Measurements from ENCODE around the gene C6orf163. TPM values are rescaled to one million over a fixed set of nuclear protein-coding genes. Genes with fewer than 3 reads are reported as not detected.

The C6orf163 gene
- total and polyA plus RNA-seq, 2 of the 13 experiments (the other 11 are each of a cell fraction or from before 2014, with no cell fraction given), result 0.62 to 1.8 TPM

DNA sequence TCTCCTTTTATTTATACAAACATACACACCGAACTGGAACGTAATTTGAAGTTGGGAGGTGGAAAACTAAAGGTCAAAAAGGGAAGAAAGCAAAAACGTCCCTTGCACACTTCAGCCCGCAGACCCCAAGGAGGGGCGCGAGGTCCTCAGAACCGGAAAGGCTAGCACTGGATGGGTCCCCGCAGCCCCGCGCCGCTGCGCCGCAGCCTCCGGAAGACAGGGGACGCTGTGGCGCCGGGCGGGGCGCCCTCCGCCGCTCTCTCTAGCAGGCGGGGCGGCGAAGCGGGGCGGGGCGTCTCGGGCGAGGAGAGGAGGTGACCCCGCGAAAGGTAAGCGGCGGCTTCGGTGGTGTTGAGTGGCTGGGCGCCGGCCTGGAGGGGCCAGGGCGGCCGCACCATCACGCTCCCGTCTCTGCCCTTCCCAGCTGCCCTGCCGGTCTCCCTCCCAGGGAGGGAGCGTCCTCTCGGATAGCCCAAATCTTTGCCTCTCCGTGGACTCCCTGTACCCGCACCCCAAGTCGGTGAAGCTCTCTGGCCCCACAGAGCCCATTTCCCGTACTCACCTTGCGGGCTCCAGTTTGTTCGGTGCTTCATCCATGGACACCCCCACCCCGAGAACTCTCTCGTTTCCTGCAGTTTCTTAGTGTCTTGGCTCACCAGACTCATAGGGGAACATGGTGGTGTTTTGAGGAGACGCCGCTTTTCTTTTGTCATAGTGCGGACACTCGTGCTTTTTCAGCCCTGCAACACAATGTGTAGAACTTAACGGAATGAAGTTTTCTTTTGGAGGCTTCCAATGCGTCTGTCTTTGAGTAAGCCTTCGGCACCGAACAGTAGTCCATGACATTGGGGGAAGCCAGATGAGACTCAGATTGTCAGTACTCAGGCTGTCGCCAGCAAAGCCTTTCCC lies 22.1 kb upstream of the C6orf163 start, which contains the start of gene SMIM8 (continued):
- TF ChIP-seq, protein P1, sequence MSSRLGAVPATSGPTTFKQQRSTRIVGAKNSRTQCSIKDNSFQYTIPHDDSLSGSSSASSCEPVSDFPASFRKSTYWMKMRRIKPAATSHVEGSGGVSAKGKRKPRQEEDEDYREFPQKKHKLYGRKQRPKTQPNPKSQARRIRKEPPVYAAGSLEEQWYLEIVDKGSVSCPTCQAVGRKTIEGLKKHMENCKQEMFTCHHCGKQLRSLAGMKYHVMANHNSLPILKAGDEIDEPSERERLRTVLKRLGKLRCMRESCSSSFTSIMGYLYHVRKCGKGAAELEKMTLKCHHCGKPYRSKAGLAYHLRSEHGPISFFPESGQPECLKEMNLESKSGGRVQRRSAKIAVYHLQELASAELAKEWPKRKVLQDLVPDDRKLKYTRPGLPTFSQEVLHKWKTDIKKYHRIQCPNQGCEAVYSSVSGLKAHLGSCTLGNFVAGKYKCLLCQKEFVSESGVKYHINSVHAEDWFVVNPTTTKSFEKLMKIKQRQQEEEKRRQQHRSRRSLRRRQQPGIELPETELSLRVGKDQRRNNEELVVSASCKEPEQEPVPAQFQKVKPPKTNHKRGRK (CRISPR knock-in tag; IDR thresholded peaks at IDR 0.05), result no peak
- TF ChIP-seq, protein P2, sequence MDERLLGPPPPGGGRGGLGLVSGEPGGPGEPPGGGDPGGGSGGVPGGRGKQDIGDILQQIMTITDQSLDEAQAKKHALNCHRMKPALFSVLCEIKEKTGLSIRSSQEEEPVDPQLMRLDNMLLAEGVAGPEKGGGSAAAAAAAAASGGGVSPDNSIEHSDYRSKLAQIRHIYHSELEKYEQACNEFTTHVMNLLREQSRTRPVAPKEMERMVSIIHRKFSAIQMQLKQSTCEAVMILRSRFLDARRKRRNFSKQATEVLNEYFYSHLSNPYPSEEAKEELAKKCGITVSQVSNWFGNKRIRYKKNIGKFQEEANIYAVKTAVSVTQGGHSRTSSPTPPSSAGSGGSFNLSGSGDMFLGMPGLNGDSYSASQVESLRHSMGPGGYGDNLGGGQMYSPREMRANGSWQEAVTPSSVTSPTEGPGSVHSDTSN (CRISPR knock-in tag; IDR thresholded peaks at IDR 0.05), result no peak
- TF ChIP-seq AKNA (CRISPR knock-in tag; IDR thresholded peaks at IDR 0.05; ENCODE audit: borderline replicate concordance) (peak; percentile 41; the same call in 1 of the 2 replicates), ATF1 (CRISPR knock-in tag; IDR thresholded peaks at IDR 0.05) (no peak), ZNF512B (CRISPR knock-in tag; IDR thresholded peaks at IDR 0.05; ENCODE audit: borderline replicate concordance) (no peak), ZNF460 (CRISPR knock-in tag; IDR thresholded peaks at IDR 0.05; ENCODE audit: borderline replicate concordance) (no peak; the same call in 1 of the 2 replicates), MIXL1 (CRISPR knock-in tag; IDR thresholded peaks at IDR 0.05) (peak; percentile 46; the same call in 1 of the 2 replicates), ZNF784 (CRISPR knock-in tag; IDR thresholded peaks at IDR 0.05; ENCODE audit: borderline replicate concordance) (peak; percentile 95; the same call in 1 of the 2 replicates), ZNF44 (CRISPR knock-in tag; IDR thresholded peaks at IDR 0.05) (0 out of 2 replicates have a peak, but pooled peaks have one; percentile 63), ETV6 (CRISPR knock-in tag; conservative IDR thresholded peaks at IDR 0.05) (0 out of 2 replicates have a peak, but pooled peaks have one; percentile 37)
- TF ChIP-seq, protein P3, sequence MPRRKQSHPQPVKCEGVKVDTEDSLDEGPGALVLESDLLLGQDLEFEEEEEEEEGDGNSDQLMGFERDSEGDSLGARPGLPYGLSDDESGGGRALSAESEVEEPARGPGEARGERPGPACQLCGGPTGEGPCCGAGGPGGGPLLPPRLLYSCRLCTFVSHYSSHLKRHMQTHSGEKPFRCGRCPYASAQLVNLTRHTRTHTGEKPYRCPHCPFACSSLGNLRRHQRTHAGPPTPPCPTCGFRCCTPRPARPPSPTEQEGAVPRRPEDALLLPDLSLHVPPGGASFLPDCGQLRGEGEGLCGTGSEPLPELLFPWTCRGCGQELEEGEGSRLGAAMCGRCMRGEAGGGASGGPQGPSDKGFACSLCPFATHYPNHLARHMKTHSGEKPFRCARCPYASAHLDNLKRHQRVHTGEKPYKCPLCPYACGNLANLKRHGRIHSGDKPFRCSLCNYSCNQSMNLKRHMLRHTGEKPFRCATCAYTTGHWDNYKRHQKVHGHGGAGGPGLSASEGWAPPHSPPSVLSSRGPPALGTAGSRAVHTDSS (CRISPR knock-in tag; conservative IDR thresholded peaks at IDR 0.05), result 0 out of 2 replicates have a peak, but pooled peaks have one; percentile 77
